HuH-7.5 (cell line): ENCODE measurements around the gene TCEAL7.
"Not testable (repeated sequence)": the region's sequence is repeated elsewhere in the genome, so short reads cannot be mapped to it uniquely, and the experiment has no call there.

Experiments
- DNase-seq: peaks from one replicate; pipeline ENCODE4 v3.0.0; 2011; ENCODE audit warnings: low spot score

The TCEAL7 gene

GRCh38 chrX:103329991-103330390 lies at the start of gene TCEAL7:
TCEAL7 (plus strand) TSS chrX:103330239; CDS start chrX:103331404, 1,165 bp downstream.
- no peak for DNase-seq

DNA sequence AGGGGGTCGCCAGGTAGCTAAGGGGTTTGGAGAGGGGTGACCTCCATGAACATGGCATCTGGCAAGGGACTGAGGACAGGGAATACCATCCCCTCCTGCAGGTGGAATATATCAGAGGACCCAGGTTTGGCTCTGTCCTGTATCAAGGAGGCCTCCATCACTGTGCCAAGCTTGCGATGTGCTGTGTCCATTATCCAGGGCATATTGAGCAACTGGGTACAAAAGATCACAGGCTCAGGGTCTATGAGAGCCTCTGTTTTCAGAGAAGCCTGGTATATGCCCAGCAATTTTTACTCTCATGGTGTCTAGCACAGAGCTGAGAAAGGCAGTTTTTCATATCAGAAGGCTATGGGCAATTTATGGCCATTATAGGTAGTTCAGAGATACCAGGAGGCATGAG lies 36.9 kb upstream of the TCEAL7 start:
- no peak for DNase-seq

- DNase-seq, result no peak
These were observed 25.3 kb upstream of the TCEAL7 start for GRCh38 chrX:103304705-103305104.

GRCh38 chrX:103305666-103306065 lies 24.4 kb upstream of the TCEAL7 start:
- not testable (repeated sequence) for DNase-seq

GRCh38 chrX:103309860-103310554 lies 20.0 kb upstream of the TCEAL7 start:
- no peak for DNase-seq

DNA sequence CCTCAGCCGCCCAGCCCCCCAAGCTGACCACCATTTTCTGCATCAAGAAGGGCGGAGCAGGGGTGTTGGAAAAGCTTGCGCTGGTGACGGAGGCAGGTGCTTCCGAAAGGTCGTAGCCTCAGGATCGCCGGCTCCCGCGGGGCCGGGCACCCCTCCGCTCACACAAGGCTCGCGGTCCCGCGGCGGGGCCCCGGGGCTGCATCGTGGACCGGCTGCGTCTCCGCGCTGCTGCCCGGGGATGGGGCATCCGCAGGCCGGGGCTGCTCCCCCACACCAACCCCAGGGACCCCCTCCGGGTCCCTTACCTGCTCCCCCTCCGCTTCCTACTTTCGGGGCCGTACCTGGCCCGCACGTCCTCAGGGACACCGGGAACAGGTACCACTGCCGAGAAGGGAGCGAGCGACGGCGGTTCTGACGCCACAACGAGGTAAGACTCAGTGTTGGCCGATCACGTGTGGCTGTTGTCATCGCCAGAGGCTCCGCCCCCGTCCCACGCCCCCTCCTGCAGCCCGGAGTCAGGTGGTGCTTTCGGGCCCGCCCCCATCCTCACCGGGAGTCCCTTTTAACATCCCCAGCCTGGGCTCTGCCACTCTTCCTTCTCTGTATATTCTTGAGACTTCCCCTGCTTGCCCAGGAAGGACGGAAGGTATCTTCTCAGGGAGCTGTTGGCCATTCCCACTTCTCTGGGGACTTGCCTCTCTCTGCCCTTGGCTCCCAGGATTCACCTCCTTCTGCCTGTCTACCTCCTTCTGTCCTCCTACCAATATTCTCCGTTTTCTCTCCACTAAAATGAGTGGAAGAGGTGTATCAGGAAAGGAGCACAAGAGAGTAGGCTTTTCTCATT lies 19.3 kb upstream of the TCEAL7 start, which contains the start of gene BEX2:
Gene BEX2 (minus strand): TSS at position 436 of the 844 bp plus-strand sequence. CDS start 1,014 bp downstream, outside the sequence.
- DNase-seq, result peak; percentile 66

GRCh38 chrX:103311399-103311780 lies 18.6 kb upstream of the TCEAL7 start:
- DNase-seq, result no peak

DNA sequence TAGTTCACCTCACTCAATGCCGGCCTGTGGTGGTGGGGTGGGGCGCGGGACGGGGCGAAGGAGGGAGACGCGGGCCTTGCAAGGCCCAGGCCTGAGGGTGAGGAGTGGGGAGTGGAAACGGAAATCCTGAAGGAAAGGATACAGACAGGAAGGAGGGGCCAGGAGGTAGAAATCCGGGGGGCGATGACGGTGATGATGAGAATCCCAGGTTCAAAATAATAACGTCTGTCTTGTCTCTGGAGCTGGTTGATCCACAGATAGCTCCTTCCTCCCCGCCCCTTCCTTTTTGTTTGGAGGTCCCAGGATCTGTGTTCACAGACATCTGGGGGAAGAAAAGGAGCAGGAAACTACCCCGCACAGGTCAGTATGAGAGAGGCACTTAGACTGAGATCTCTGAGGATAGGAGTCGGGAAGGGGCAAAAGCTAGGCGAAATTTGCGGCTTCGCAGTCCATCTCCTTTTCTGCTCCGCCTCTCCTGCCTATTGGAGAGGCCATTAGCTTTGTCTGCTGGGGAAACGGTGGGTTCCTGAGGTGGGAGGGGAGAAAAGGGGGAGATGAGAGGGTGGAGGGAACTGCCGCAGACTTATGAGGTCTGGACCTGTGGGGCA lies 746 bp downstream of the TCEAL7 start:
- DNase-seq, result no peak

DNA sequence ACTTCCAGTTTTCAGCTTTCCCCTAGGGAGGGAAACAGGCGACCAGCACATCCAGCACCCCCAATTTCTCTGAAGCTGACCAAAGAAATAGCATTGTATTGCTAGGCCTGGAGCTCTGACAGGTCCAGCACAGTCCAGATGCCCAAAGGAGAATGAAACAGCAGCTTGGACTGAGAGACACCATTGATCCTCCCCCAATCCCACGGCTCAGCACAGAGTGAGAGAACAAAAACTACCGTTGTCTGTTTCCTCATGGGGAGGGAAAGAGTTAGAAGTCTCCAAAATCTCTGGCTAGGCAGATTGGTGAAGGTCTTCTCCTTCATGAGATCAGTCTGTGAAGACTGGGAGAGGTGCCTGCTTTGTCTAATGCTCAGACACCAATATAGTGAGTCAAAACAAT lies 8.6 kb downstream of the TCEAL7 start:
- no peak for DNase-seq

DNA sequence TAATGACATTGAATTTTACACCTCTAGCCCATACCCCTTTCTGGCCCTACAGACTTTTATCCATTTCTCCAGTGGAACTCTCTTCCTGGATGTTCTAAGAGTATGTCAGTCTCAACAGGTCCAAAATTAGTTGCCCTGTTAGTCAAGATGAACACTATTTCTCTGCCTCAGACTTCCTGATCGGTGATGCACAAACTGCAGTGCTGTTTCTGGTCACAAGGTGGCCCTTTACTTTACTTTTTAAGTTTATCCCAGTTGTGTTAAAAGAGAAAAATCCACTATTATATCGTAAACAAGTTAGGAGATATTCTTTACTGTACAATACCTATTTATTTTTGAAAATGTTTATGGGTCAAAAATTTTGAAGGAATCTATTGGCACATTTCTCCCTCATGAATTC lies 13.1 kb downstream of the TCEAL7 start:
- no peak for DNase-seq

DNA sequence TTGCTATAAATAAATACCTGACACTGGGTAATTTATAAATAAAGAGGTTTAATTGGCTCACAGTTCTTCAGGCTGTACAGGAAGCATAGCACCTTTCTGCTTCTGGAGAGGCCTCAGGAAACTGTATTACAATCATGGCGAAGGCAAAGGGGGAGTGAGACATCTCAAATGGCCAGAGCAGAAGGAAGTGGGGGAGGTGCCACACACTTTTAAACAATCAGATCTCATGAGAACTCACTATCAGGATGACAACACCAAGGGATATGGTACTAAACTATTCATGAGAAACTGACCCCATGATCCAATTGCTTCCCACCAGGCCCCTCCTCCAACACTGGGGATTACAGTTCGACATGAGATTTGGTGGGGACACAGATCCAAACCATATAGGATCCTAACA lies 14.6 kb downstream of the TCEAL7 start:
- DNase-seq, result no peak

DNA sequence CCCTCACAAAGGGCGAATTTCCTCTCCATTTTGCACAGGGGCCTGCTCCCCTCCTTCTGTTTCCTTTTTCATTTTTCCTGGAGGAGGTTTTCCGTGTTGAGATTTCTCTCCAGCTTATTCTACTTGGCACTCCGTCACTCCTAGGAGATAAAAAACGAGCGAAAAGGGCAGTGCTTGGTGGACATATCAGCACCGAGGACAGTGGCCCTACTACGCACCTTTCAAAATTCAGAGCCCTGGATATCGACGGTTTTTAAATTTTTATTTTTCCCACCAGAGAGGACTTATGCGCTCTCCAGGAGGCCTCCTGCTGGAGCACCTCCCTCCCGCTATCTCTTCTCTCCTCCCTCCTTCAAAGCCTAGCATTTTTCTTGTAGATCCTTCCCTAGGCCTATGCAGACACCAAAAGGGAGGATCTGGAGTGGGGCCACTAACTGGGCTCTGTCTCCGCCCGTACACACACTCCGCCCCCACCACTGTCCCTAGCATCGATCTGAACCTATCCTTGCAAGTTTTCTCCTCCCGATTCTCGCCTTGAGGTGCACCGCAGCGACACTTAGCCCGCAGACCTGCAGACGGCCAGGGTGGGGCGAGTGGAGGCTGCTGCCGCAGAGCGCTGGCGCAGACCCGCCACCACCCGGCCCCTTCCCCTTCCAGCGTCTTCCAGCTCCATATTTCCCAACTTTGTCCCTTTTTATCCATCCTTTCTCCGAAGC lies 17.8 kb downstream of the TCEAL7 start:
- DNase-seq, result no peak

DNA sequence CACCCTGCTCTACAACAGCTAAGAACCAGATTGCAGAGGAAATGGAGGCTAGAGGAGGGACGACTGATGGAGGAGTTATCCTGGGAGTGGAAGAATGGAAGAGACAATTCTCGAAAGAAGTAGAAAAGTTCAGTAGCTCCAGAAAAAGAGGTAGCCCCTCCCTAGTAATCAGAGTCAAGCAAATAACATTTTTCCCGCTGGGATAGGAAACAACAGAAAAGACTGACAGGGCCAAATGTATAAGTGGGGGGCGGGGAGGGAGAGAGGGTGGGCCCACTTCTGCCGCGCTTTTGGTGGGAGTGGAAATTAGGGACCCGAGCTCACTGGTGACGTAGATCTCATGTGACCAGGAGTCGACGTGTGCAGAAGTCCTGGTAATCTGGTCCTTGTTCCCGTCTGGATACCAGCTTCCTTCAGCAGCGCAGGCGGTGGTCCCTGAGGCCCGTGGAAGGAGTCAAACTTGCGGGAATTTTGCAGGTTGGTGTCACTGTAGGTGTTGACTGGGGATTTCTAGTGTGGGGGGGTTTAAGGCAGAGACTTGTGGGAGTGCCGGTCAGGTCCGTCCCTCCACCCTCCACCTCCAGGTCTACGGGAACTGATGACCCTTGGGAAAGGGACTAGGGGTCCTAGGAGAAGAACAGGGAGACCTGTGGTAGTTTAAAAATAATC lies 26.2 kb downstream of the TCEAL7 start, which contains the start of gene TCEAL9:
Gene TCEAL9 (plus strand): TSS at position 377 of the 669 bp plus-strand sequence. CDS start 1,179 bp downstream, outside the sequence.
- DNase-seq, result no peak

- no peak for DNase-seq
These were observed 26.8 kb downstream of the TCEAL7 start for GRCh38 chrX:103356858-103357257.

GRCh38 chrX:103357871-103358270 lies 27.8 kb downstream of the TCEAL7 start:
- DNase-seq, result no peak

GRCh38 chrX:103359605-103360004 lies 29.6 kb downstream of the TCEAL7 start:
- DNase-seq, result not testable (repeated sequence)

DNA sequence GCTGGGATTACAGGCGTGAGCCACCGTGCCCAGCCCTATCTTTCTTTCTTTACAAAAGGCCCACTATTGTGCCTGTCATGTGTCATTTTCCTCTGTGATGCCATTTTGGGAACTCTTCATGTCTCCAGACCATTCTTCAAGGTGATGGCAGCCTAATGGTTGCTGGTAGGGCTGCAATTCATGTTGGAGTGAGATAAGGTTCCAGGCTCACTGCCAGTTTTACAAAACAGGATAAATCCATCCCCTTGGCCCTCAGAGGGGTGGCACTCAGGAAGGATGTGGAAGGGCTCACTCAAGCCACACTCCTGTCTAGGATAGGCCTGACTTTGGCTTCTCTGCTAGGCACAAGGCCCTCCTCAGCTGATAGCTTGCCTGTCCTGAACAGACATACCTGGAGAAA lies 30.1 kb downstream of the TCEAL7 start:
- no peak for DNase-seq

DNA sequence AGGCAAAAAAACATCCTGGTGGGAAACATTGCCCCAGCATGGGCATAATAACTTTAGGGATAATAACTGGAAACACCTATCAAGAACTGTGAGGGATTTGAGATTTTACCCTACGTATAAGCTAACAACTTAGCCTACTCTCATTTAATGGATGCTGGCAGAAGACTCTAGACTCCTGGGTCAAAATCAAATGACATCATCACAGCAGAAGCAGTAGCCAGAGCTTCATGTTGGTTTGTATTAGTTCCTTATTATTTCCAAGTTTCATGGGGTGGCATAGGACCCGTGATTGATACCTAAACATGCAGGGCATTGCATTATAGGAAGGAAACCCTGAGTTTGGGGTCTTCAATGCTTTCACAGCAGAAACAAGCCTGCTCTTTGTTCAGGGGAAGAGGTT lies 30.9 kb downstream of the TCEAL7 start:
- no peak for DNase-seq

GRCh38 chrX:103361798-103362197 lies 31.8 kb downstream of the TCEAL7 start:
- DNase-seq, result no peak

GRCh38 chrX:103362474-103362873 lies 32.4 kb downstream of the TCEAL7 start:
- DNase-seq, result no peak

DNA sequence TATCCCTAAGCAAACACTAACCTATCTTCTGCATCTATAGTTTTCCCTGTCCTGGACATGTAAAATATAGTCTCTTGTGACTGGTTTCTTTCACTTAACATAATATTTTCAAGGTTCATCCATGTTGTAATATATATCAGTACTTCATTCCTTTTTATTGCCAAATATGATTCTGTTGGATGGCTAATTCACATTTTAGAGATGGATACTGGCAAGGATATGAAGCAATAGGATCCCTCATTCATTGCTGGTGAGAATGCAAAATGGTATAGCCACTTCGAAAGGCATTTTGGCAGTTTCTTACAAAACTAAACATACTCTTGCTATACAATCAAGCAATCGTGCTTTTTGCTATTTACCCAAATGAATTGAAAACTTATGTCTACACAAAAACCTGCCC lies 33.0 kb downstream of the TCEAL7 start:
- no peak for DNase-seq

GRCh38 chrX:103367502-103367901 lies 37.5 kb downstream of the TCEAL7 start:
- DNase-seq, result no peak
